Measurements from ENCODE around the gene CRTAP.

CRTAP gene

GRCh38 chr3:33145901-33146580 is 32.2 kb downstream of the CRTAP start:
- DNase-seq (ENCODE audit: low read depth) = no peak
- TF ChIP-seq CTCF (IDR thresholded peaks at IDR 0.05; ENCODE audit: control insufficient read depth, insufficient read depth, low read depth, low read length, missing control alignments) = no peak

GRCh38 chr3:33146791-33147445 is 33.1 kb downstream of the CRTAP start:
- no peak overlapping the region for H3K4me3 ChIP-seq (ENCODE audit: control insufficient read depth, low read depth, low read length)
- TF ChIP-seq CTCF (IDR thresholded peaks at IDR 0.05; ENCODE audit: control insufficient read depth, insufficient read depth, low read depth, low read length, missing control alignments) = no peak
- peak; percentile 13 for DNase-seq (ENCODE audit: low read depth)

More at GRCh38 chr3:33145901-33146580, 32.2 kb downstream of the CRTAP start:
- no peak overlapping the region for H3K4me3 ChIP-seq (ENCODE audit: control insufficient read depth, low read depth, low read length)

GRCh38 chr3:33149342-33149741 is 35.5 kb downstream of the CRTAP start:
- DNase-seq (ENCODE audit: low read depth) = no peak
- no peak for TF ChIP-seq CTCF (IDR thresholded peaks at IDR 0.05; ENCODE audit: control insufficient read depth, insufficient read depth, low read depth, low read length, missing control alignments)

GRCh38 chr3:33152363-33153360 is 38.8 kb downstream of the CRTAP start:
- TF ChIP-seq CTCF (IDR thresholded peaks at IDR 0.05; ENCODE audit: control insufficient read depth, insufficient read depth, low read depth, low read length, missing control alignments) = no peak
- DNase-seq (ENCODE audit: low read depth) = no peak
- H3K4me3 ChIP-seq (ENCODE audit: control insufficient read depth, low read depth, low read length) = no peak overlapping the region

More at GRCh38 chr3:33149342-33149741, 35.5 kb downstream of the CRTAP start:
- no peak overlapping the region for H3K4me3 ChIP-seq (ENCODE audit: control insufficient read depth, low read depth, low read length)

- H3K4me3 ChIP-seq (ENCODE audit: control insufficient read depth, low read depth, low read length) = no peak overlapping the region
- no peak for TF ChIP-seq CTCF (IDR thresholded peaks at IDR 0.05; ENCODE audit: control insufficient read depth, insufficient read depth, low read depth, low read length, missing control alignments)
- no peak for DNase-seq (ENCODE audit: low read depth)
Measured at GRCh38 chr3:33153782-33154181, 40.0 kb downstream of the CRTAP start.

GRCh38 chr3:33155301-33155700 is 41.5 kb downstream of the CRTAP start:
- TF ChIP-seq CTCF (IDR thresholded peaks at IDR 0.05; ENCODE audit: control insufficient read depth, insufficient read depth, low read depth, low read length, missing control alignments) = no peak
- no peak for DNase-seq (ENCODE audit: low read depth)
- H3K4me3 ChIP-seq (ENCODE audit: control insufficient read depth, low read depth, low read length) = no peak overlapping the region
